CD14-positive monocyte (primary cell): Measurements from ENCODE around the gene RAB35. TPM values are rescaled to one million over a fixed set of nuclear protein-coding genes. Genes with fewer than 3 reads are reported as not detected.

ENCODE experiments used
- DNase-seq, 3 donors: peaks; one replicate each; pipeline ENCODE4 v3.0.0-alpha.2; 2011 to 2022
- H2AFZ ChIP-seq: 2 replicates; pipeline ENCODE4 v1.6.0; 2012; ENCODE audit warnings: mild to moderate bottlenecking, low read depth, low read length, inconsistent platforms; ENCODE audit not compliant: insufficient read depth, poor library complexity, severe bottlenecking
- H3K27ac ChIP-seq, 2 donors: 1 replicate in 1 of 2; 2 replicates in 1 of 2; pipeline ENCODE4 v1.5.1; 2012 to 2013; ENCODE audit warnings: low read length in 2 of 2, control low read depth in 1 of 2, inconsistent platforms in 1 of 2, low read depth in 1 of 2, mild to moderate bottlenecking in 1 of 2
- H3K27me3 ChIP-seq, 2 donors: one replicate each; pipeline versions ENCODE4 v1.6.0 to v1.6.1; 2011 to 2013; ENCODE audit warnings: low read length in 2 of 2; ENCODE audit not compliant: control insufficient read depth in 2 of 2, insufficient read depth in 2 of 2
- H3K36me3 ChIP-seq, 2 donors: replicated peaks in 1 of 2; 1 replicate in 1 of 2; 2 replicates in 1 of 2; pipeline versions ENCODE4 v1.5.1 to v1.6.1; 2012 to 2013; ENCODE audit warnings: low read length in 2 of 2, control low read depth in 1 of 2, inconsistent platforms in 1 of 2, mild to moderate bottlenecking in 1 of 2; ENCODE audit not compliant: insufficient read depth in 2 of 2, control insufficient read depth in 1 of 2
- H3K4me1 ChIP-seq, 2 donors: 1 replicate in 1 of 2; 2 replicates in 1 of 2; pipeline versions ENCODE4 v1.5.1 to v1.6.1; 2012 to 2013; ENCODE audit warnings: low read length in 2 of 2, control low read depth in 1 of 2, inconsistent platforms in 1 of 2, mild to moderate bottlenecking in 1 of 2, moderate library complexity in 1 of 2; ENCODE audit not compliant: insufficient read depth in 2 of 2, control insufficient read depth in 1 of 2
- H3K4me2 ChIP-seq: replicated peaks from 2 replicates; pipeline ENCODE3; 2012; ENCODE audit warnings: low read length, moderate library complexity, mild to moderate bottlenecking; ENCODE audit not compliant: poor library complexity, severe bottlenecking; ENCODE audit errors: extremely low read depth
- H3K4me3 ChIP-seq, 3 experiments: fragments of 200-600 bp in 1 of 3; sonication (generic) in 1 of 3; replicated peaks in 1 of 3; 1 replicate in 2 of 3; 2 replicates in 1 of 3; pipeline ENCODE4 v1.5.1; 2011 to 2013; ENCODE audit warnings: low read length in 3 of 3, mild to moderate bottlenecking in 3 of 3, control low read depth in 2 of 3, low read depth in 2 of 3, inconsistent platforms in 1 of 3, moderate library complexity in 1 of 3
- H3K79me2 ChIP-seq: 2 replicates; pipeline ENCODE4 v1.6.0; 2012; ENCODE audit warnings: mild to moderate bottlenecking, control low read depth, inconsistent platforms, low read length, moderate library complexity; ENCODE audit not compliant: insufficient read depth
- H3K9ac ChIP-seq: 2 replicates; pipeline ENCODE4 v1.6.0; 2017; ENCODE audit warnings: low read length, mild to moderate bottlenecking; ENCODE audit not compliant: insufficient read depth, poor library complexity, severe bottlenecking
- H3K9me3 ChIP-seq, 2 donors: replicated peaks in 1 of 2; 1 replicate in 1 of 2; 2 replicates in 1 of 2; pipeline versions ENCODE4 v1.5.1 to v1.6.1; 2012 to 2013; ENCODE audit warnings: low read length in 2 of 2, control low read depth in 1 of 2; ENCODE audit not compliant: control insufficient read depth in 1 of 2, insufficient read depth in 1 of 2
- H4K20me1 ChIP-seq: 2 replicates; pipeline ENCODE4 v1.6.0; 2012; ENCODE audit warnings: mild to moderate bottlenecking, low read length, control low read depth, moderate library complexity; ENCODE audit not compliant: insufficient read depth
- H3K27ac Mint-ChIP-seq, 7 donors: one replicate each; pipeline ENCODE4 v1.8.0; 2020; ENCODE audit warnings: mild to moderate bottlenecking in 7 of 7, mixed read lengths in 7 of 7, moderate library complexity in 6 of 7, inconsistent platforms in 2 of 7
- H3K27me3 Mint-ChIP-seq, 3 donors: one replicate each; pipeline ENCODE4 v1.8.0; 2021 to 2022; ENCODE audit warnings: low read depth in 3 of 3, mild to moderate bottlenecking in 3 of 3, mixed read lengths in 3 of 3, moderate library complexity in 3 of 3, inconsistent platforms in 1 of 3
- H3K36me3 Mint-ChIP-seq, 2 donors: one replicate each; pipeline ENCODE4 v1.8.0; 2020; ENCODE audit warnings: mixed read lengths in 2 of 2, inconsistent platforms in 1 of 2, mild to moderate bottlenecking in 1 of 2
- H3K4me1 Mint-ChIP-seq: one replicate; pipeline ENCODE4 v1.8.0; 2020; ENCODE audit warnings: mild to moderate bottlenecking, mixed read lengths
- H3K4me3 Mint-ChIP-seq, 2 donors: one replicate each; pipeline ENCODE4 v1.8.0; 2020; ENCODE audit warnings: mild to moderate bottlenecking in 2 of 2, mixed read lengths in 2 of 2, moderate library complexity in 1 of 2
- H3K9me3 Mint-ChIP-seq, 7 donors: one replicate each; pipeline ENCODE4 v1.8.0; 2020 to 2022; ENCODE audit warnings: mixed read lengths in 7 of 7, mild to moderate bottlenecking in 6 of 7, moderate library complexity in 6 of 7, inconsistent platforms in 2 of 7
- WGBS: methylation state at CpG from one replicate; pipeline ENCODE4 v1.1.5; 2013; ENCODE audit warnings: missing lambda C conversion rate; ENCODE audit not compliant: insufficient coverage; 5-methylcytosine and 5-hydroxymethylcytosine counted together
- intact Hi-C, 2 donors: fragments of 100-400 bp; cut with micrococcal nuclease; formaldehyde crosslinking; loops; one replicate each; pipeline versions ENCODE4 v1.15.0 to v1.15.1; 2023
- polyA plus RNA-seq, 3 donors: library from polyadenylated mRNA; depleted of rRNA in 1 of 3; unstranded in 2 of 3; stranded (reverse) in 1 of 3; fragments of 300-500 nt in 2 of 3; fragments of >200 nt in 1 of 3; fragmentation: Illumina TruSeq in 2 of 3; gene quantifications; 1 replicate in 2 of 3; 2 replicates in 1 of 3; pipeline ENCODE4 v1.2.3, GENCODE V29; 2012 to 2021
- TF ChIP-seq, protein P1 (sequence below): fragments of 200-600 bp; IDR thresholded peaks from one replicate; pipeline ENCODE4 v1.8.0; 2022; ENCODE audit warnings: antibody characterized with exemption, mild to moderate bottlenecking

The RAB35 gene
- polyA plus RNA-seq, 3 donors = 20.4 to 27.3 (median 21.6) TPM

DNA sequence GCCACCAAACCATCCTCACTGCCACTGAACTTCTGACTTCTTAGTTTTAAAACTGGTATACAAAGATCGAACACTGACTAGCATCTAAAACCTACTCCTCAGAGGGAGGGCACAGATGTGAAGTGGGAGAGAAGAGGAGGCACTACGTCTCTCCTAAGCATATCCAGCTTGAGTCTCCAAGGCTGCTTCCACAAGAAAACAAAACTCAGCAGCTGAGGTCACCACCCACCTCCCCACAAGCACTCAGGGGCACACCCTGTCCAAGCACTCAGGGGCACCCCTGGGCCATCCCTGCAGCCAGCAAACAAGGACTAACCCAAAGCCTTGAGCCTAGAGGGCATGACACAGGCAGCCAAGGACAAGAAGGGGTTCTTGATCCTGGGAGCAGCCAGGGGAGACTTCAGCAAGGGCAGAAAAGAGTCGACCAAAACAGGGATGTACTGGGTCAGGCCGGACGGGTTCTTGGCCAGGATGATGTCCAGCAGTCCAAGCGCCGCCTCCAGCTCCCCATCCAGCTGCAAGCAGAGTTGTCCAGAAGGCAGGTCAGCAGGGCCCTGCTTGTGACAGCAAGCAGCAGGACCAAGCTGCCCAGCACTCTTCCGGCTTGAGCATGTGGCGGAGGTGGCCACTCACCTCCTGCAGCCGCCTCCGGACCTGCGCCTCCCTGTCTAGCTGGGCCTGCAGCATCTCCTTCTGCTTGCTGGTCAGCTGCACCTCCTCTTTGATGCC lies 43.1 kb upstream of the RAB35 start:
- H3K27me3 ChIP-seq = no peaks in the 10 kb centered on the region
- no peak overlapping the region for H3K4me2 ChIP-seq
- no peaks in the 10 kb centered on the region for H3K9me3 ChIP-seq
- intact Hi-C loops = no loop called here
- H3K4me3 Mint-ChIP-seq = no peak overlapping the region
- no peaks in the 10 kb centered on the region for H3K9me3 Mint-ChIP-seq
- H3K36me3 Mint-ChIP-seq = peaks cover 97 to 100% of the 10 kb centered on the region in 2 donors
- peaks cover 0 to 1% (median 0%) of the 10 kb centered on the region in 3 donors for H3K27me3 Mint-ChIP-seq
- no peak for DNase-seq
- H3K79me2 ChIP-seq = no peaks in the 10 kb centered on the region
- H4K20me1 ChIP-seq = no peaks in the 10 kb centered on the region
- no peak overlapping the region for H2AFZ ChIP-seq
- no peak overlapping the region for H3K9ac ChIP-seq
- no peaks in the 10 kb centered on the region for H3K4me1 Mint-ChIP-seq
- no peak overlapping the region for H3K27ac ChIP-seq
- TF ChIP-seq, protein P1, sequence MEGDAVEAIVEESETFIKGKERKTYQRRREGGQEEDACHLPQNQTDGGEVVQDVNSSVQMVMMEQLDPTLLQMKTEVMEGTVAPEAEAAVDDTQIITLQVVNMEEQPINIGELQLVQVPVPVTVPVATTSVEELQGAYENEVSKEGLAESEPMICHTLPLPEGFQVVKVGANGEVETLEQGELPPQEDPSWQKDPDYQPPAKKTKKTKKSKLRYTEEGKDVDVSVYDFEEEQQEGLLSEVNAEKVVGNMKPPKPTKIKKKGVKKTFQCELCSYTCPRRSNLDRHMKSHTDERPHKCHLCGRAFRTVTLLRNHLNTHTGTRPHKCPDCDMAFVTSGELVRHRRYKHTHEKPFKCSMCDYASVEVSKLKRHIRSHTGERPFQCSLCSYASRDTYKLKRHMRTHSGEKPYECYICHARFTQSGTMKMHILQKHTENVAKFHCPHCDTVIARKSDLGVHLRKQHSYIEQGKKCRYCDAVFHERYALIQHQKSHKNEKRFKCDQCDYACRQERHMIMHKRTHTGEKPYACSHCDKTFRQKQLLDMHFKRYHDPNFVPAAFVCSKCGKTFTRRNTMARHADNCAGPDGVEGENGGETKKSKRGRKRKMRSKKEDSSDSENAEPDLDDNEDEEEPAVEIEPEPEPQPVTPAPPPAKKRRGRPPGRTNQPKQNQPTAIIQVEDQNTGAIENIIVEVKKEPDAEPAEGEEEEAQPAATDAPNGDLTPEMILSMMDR = no peak
- 97% methylated on average over 10 of the region's 12 CpGs for WGBS
- H3K27ac Mint-ChIP-seq = peak overlapping the region in 4 of 7 donors; percentile 10 to 78 (median 54)
- peaks cover 98 to 100% of the 10 kb centered on the region in 2 donors for H3K36me3 ChIP-seq
- H3K4me3 ChIP-seq = no peak overlapping the region
- H3K4me1 ChIP-seq = no peaks in the 10 kb centered on the region

DNA sequence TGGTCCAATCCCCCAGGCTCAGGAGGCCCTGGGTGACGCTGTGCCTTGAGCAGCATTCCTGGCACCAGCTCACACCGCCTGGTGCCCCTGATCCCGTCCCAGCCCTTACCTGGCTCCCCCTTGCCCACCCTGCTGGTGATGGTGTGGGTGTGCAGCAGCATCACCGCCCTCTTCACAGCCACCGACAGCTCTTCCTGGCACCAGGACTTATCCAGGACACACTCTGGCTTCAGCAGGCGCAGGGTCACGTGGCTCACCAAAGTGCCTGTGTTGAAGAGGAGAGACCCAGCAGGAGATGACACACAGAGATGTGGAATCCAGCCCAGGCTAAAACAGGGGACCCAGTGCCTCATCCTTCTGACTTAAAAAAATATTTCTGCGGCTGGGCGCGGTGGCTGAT lies 41.8 kb upstream of the RAB35 start:
- H3K27me3 Mint-ChIP-seq = no peaks in the 10 kb centered on the region
- H3K4me1 Mint-ChIP-seq = no peaks in the 10 kb centered on the region
- 100% methylated on average over 3 of the region's 10 CpGs for WGBS
- Histone ChIP-seq H3K36me3 (peaks cover 98 to 100% of the 10 kb centered on the region in 2 donors), H2AFZ (no peak overlapping the region), H3K27me3 (no peaks in the 10 kb centered on the region), H3K4me1 (no peaks in the 10 kb centered on the region), H3K9ac (no peak overlapping the region), H3K79me2 (no peaks in the 10 kb centered on the region), H3K4me3 (no peak overlapping the region), H3K9me3 (no peaks in the 10 kb centered on the region), H3K27ac (no peak overlapping the region), H3K4me2 (no peak overlapping the region), H4K20me1 (no peaks in the 10 kb centered on the region)
- peak overlapping the region in 2 of 7 donors; percentile 19 to 64 for H3K27ac Mint-ChIP-seq
- DNase-seq = no peak
- intact Hi-C loops = no loop called here
- no peak overlapping the region for H3K4me3 Mint-ChIP-seq
- TF ChIP-seq, protein P1 = no peak
- H3K9me3 Mint-ChIP-seq = no peaks in the 10 kb centered on the region
- peaks cover 96 to 99% of the 10 kb centered on the region in 2 donors for H3K36me3 Mint-ChIP-seq
